NT2/D1 (cell line): Measurements from ENCODE around the gene SND1.

ENCODE experiments used
- DNase-seq: peaks from one replicate; pipeline ENCODE4 v3.0.0-alpha.2; 2011; ENCODE audit warnings: low read depth, low spot score
- H3K27me3 ChIP-seq: 2 replicates; pipeline ENCODE4 v1.6.0; 2011; ENCODE audit warnings: mild to moderate bottlenecking; ENCODE audit not compliant: insufficient read length, insufficient read depth
- H3K36me3 ChIP-seq: 2 replicates; pipeline ENCODE4 v1.6.1; 2011; ENCODE audit warnings: mild to moderate bottlenecking, low read length, mixed read lengths; ENCODE audit not compliant: insufficient read depth, insufficient read length
- H3K4me1 ChIP-seq: 2 replicates; pipeline ENCODE4 v1.5.1; 2011; ENCODE audit not compliant: insufficient read depth, insufficient read length
- H3K4me3 ChIP-seq: 2 replicates; pipeline ENCODE4 v1.5.1; 2011; ENCODE audit warnings: low read depth; ENCODE audit not compliant: insufficient read length
- H3K9ac ChIP-seq: 2 replicates; pipeline ENCODE4 v1.6.0; 2011; ENCODE audit warnings: low read depth; ENCODE audit not compliant: insufficient read length
- H3K9me3 ChIP-seq: 2 replicates; pipeline ENCODE4 v1.5.1; 2011; ENCODE audit warnings: mild to moderate bottlenecking, low read length; ENCODE audit not compliant: insufficient read depth
- SUZ12 ChIP-seq: IDR thresholded peaks from 2 replicates; pipeline ENCODE4 v1.6.1; 2011; ENCODE audit not compliant: insufficient read length, insufficient read depth; ENCODE audit errors: extremely low read depth
- YY1 ChIP-seq: IDR thresholded peaks from 2 replicates; pipeline ENCODE4 v1.6.1; 2011; ENCODE audit not compliant: insufficient read length, insufficient read depth
- ZNF274 ChIP-seq: IDR thresholded peaks from 2 replicates; pipeline ENCODE4 v1.6.1; 2011; ENCODE audit warnings: mild to moderate bottlenecking, low read depth, low read length

SND1 gene

DNA sequence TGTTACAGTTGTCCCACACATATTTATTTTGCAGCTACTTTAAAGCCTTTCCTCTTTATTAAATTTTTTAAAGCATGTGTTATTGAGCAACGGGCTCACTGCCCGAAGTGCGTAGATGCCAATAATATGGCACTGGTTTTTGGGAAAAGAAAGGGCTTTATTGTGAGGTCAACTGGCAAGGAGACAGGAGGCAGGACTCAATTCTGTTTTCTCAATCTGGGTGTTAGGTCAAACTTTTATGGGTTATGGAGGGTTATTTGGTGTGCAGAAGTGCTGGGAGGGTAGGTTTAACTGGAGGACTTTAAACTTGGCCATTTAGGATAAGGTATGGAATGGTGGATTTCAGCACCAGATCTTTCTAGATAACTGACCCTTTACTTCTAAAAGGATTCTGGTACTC, 195.6 kb downstream of the SND1 start:
- no peak for DNase-seq
- H3K4me3 ChIP-seq: no peak overlapping the region
- no peak for TF ChIP-seq ZNF274
- peaks cover 32% of the 10 kb centered on the region for H3K36me3 ChIP-seq
- H3K9ac ChIP-seq: no peak overlapping the region
- H3K9me3 ChIP-seq: no peaks in the 10 kb centered on the region
- no peaks in the 10 kb centered on the region for H3K4me1 ChIP-seq
- H3K27me3 ChIP-seq: no peaks in the 10 kb centered on the region

DNA sequence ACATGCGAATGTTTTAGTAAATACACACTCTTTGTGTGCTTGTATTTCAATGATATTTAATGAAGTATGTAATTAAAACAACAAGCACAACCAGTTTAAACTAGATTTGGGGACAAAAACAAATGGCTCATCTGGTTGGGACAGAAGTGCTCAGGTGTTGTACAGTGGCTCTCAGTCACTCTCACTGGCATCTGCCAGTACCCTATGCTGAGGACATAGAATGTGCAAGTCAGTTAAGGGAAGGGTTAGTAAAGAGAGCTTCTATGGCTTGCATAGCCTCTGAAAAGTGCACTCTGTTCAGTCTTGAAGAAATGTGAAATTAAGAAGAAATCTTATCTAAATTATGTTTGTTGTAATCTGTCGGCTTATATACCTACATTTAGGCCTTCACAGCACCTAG, 196.2 kb downstream of the SND1 start:
- Histone ChIP-seq H3K4me3 (no peak overlapping the region), H3K36me3 (peaks cover 29% of the 10 kb centered on the region)
- no peak for TF ChIP-seq SUZ12
- TF ChIP-seq YY1: no peak
- no peak for TF ChIP-seq ZNF274

DNA sequence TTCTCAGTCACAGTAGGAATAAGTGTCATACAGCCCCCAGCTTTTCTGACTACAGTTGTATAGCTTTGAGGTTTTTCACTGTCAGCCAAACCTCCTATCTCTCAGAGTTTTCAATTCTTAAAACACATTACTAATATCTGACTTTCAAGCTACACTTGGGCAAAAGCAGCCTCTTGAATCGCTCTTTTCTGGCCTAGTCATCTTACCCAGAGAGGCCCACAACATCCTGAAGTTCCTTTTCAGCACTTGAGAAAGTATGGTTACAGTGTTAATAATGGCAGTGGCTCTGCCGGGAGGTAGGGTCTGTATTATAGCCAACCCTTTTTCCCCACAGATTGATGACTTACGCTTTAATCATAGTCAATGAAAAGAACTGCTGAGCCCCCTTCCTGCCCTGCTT, 198.2 kb downstream of the SND1 start:
- Histone ChIP-seq H3K27me3 (no peaks in the 10 kb centered on the region), H3K36me3 (peaks cover 19% of the 10 kb centered on the region), H3K4me3 (no peak overlapping the region), H3K4me1 (no peaks in the 10 kb centered on the region), H3K9me3 (no peaks in the 10 kb centered on the region), H3K9ac (no peak overlapping the region)
- no peak for DNase-seq
- no peak for TF ChIP-seq ZNF274
- TF ChIP-seq SUZ12: no peak
- no peak for TF ChIP-seq YY1

More for the DNA sequence above, 196.2 kb downstream of the SND1 start:
- Histone ChIP-seq H3K9ac (no peak overlapping the region), H3K4me1 (no peaks in the 10 kb centered on the region), H3K27me3 (no peaks in the 10 kb centered on the region), H3K9me3 (no peaks in the 10 kb centered on the region)
- no peak for DNase-seq

DNA sequence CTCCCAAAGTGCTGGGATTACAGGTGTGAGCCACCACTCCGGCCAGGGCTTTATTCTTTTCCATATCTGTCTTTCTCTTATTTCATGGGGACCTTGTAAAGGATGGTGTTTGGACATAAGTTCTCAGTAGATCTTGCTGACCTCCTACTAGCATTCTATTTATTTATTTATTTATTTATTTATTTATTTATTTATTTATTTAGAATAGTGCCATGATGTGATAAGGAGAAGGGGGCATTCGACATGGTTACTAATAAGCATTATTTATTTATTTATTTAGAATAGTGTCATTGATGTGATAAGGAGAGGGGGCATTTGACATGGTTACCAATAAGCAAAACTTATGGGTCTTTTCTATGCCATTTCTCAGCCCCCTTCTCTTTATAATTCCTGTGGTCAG, 202.4 kb downstream of the SND1 start:
- DNase-seq: no peak
- Histone ChIP-seq H3K4me1 (no peaks in the 10 kb centered on the region), H3K9me3 (no peaks in the 10 kb centered on the region), H3K27me3 (no peaks in the 10 kb centered on the region), H3K36me3 (peaks cover 13% of the 10 kb centered on the region), H3K9ac (no peak overlapping the region), H3K4me3 (no peak overlapping the region)
- TF ChIP-seq YY1 (no peak), ZNF274 (no peak), SUZ12 (no peak)

DNA sequence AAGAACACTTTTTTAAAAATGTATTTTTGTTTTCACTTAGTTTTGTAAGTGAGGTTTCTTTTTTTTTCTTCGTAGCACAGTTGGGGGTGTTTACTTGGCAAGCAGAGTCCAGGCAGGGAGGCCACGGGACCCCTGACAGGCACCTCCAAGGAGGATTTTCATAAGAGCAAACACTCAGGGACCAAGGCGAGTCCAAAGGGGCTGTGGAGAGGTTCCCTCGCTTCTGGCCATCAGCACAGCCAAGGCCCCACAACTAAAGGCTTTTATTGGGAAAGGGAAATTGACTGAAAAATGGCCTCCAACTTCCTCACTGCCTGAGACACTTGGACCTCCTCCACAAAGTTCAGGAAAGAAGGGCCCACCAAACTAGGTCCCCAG, 205.5 kb downstream of the SND1 start:
- no peak for TF ChIP-seq SUZ12
- no peak for TF ChIP-seq YY1
- TF ChIP-seq ZNF274: no peak
- Histone ChIP-seq H3K36me3 (peaks cover 17% of the 10 kb centered on the region), H3K4me1 (no peaks in the 10 kb centered on the region)

DNA sequence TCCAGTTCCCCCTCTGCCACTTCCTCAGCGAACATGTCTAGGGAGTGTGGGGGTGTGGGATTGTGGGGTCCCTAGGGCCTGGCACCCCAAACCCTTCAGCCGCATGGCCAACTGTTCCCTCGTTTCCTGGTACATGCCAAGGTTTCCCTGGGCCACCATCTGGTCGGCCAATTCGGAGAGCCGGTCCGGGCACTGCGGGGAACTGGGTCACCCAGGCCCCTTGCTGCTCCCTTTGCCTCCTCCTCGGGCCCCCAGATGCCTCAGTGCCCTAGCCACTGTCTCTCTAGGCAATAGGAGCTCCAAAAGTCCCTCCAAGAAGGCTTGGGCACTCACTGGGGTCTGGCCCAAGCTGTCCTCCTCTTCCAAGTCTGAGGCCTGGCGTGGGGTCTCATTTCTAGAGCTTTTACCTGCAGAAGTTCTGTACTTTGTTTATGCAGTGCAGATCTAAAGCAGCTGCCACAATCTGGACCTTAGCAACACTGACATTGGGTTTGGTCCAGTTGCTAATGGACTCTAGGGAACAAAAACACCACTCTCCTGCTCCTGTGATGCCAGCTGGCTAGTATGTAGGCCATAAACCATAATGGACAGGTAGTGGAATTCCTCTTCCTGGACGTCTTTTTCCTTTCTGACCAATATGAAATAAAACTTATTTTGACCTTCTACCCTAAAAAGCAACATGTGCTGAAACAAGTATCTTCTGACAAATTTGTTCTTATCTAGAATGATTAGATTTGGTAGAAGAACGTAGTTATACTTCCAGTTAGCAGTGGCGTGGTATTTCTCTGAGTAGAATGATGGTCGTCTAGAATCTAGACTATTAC, 206.3 kb downstream of the SND1 start:
- no peak for TF ChIP-seq SUZ12
- no peak for TF ChIP-seq YY1
- no peak for TF ChIP-seq ZNF274
- no peak for DNase-seq
- peaks cover 17% of the 10 kb centered on the region for H3K36me3 ChIP-seq

More for the DNA sequence above, 205.5 kb downstream of the SND1 start:
- H3K27me3 ChIP-seq: no peaks in the 10 kb centered on the region
- DNase-seq: no peak
- no peaks in the 10 kb centered on the region for H3K9me3 ChIP-seq
- H3K9ac ChIP-seq: no peak overlapping the region
- H3K4me3 ChIP-seq: no peak overlapping the region

DNA sequence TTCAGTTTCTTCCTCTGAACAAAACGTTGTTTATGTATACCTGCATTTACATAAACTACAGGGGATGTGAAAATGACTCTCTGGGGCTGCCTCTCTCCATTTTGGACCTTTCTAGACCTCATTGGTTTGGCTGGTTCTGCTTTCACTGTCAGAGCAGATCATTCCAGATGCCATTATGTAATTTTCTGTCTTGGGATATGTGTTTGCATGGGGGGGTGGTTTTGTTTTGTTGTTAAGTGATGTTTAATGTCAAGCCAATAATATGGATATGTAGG, 206.9 kb downstream of the SND1 start:
- H3K27me3 ChIP-seq: no peaks in the 10 kb centered on the region
- no peak overlapping the region for H3K4me3 ChIP-seq
- no peaks in the 10 kb centered on the region for H3K9me3 ChIP-seq
- H3K4me1 ChIP-seq: no peaks in the 10 kb centered on the region
- no peak for DNase-seq
- no peak overlapping the region for H3K9ac ChIP-seq
- H3K36me3 ChIP-seq: peaks cover 17% of the 10 kb centered on the region
- TF ChIP-seq YY1 (no peak), ZNF274 (no peak), SUZ12 (no peak)

More for the DNA sequence above, 206.3 kb downstream of the SND1 start:
- no peaks in the 10 kb centered on the region for H3K27me3 ChIP-seq
- H3K4me1 ChIP-seq: no peaks in the 10 kb centered on the region
- H3K9ac ChIP-seq: no peak overlapping the region
- no peak overlapping the region for H3K4me3 ChIP-seq
- H3K9me3 ChIP-seq: no peaks in the 10 kb centered on the region

DNA sequence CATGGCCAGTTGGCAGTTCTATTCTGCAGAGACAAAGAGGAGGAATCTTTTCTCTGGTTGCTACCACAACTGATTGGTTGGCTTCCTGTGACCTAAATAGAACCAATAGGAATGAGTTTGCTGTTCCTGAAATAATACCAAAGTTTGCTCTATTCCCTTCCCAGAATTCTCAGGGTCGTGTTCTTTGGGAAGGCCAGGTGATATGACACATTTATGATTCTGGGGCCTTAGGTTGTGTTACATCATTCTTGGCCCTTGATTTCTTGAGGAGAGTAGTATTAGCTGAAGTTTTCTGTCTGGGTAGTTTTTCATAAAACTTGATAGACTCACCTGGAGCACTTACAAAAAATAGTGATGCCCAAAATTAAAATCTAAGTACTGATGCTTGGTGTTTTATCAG, 207.3 kb downstream of the SND1 start:
- Histone ChIP-seq H3K27me3 (no peaks in the 10 kb centered on the region), H3K9me3 (no peaks in the 10 kb centered on the region), H3K9ac (no peak overlapping the region), H3K36me3 (peaks cover 17% of the 10 kb centered on the region), H3K4me3 (no peak overlapping the region), H3K4me1 (no peaks in the 10 kb centered on the region)
- TF ChIP-seq YY1 (no peak), ZNF274 (no peak), SUZ12 (no peak)
- no peak for DNase-seq
